CD4-positive, alpha-beta T cell treated with Interleukin-2 at 100 ng/mL for 4 hours (primary cell): ENCODE measurements around the gene TMEM240.

Experiments
- DNase-seq: peaks from one replicate; pipeline ENCODE4 v3.0.0-alpha.2; 2020; ENCODE audit warnings: low spot score

TMEM240 gene

DNA sequence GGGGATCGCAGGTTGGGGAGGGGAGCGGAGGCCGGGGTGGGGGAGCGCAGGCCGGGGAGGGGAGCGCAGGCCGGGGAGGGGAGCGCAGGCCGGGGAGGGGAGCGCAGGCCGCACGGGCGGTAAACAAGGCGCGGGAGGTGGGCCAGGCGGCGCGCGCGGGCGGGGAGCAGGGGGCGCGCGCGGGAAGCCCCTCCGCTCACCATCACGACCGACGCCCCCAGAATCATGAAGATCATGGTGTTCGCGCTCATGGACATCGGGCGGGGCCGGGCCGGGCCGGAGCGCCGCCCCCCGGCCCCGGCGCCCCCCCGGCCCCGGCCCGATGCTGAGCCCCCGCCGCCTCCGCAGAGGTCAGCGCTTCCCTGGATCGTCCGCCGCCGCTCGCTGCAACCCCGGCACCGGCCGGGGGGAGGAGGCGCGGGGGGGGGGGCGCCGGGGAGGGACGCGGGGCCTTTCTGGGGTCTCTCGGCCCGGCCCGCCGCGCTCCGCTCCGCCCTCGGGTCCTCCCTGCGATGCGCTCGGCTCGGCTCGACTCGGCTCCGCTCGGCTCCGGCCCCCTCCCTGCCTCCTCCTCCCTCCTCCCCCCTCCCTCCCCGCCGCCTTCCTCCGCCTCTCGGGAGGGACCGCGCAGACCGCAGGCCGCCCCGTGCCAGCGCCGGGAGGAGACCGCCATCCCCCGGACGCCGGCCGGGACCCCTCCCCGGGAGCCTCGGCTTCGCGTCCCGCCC, at the start of gene TMEM240:
TMEM240 (minus strand) TSS at position 535 of the 728 bp plus-strand sequence; CDS start at position 257, 278 bp downstream.
- DNase-seq = peak; percentile 41

- DNase-seq = no peak
Measured at GRCh38 chr1:1583347-1584010, 43.1 kb upstream of the TMEM240 start.

DNA sequence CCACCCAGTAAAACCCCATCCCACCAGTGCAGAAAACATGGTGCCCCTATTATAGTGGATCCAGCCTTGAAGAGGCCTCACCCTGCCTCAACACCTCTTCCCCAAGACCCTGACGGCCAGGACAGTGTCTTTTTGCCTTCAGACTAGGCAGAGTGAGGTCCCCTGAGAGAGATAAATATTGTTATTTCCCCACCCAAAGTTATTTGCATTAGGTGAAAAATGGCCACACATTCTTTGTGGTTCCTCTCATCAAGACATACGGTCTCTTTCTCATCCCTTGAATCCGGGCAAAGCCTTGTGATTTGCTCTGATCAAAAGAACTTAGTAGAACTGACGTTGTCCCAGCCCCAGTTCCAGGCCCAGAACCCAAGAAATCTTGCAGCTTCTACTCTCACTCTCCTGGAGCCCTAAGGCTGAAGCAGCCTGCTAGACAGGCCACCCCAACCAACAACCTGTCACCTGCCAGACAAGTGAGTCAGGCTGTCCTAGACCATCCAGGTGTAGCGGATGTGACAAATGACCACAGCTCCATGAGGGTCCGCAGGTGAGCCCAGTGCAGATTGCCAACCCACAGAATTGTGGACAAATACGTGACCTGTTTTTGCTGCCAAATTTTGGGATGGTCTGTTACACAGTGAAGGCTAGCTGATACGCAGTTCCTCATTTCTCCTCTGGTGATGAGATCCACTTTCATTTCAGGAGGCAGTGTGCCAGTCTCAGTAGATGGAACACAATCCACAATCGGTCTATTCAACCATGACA, 42.3 kb upstream of the TMEM240 start:
- no peak for DNase-seq

DNA sequence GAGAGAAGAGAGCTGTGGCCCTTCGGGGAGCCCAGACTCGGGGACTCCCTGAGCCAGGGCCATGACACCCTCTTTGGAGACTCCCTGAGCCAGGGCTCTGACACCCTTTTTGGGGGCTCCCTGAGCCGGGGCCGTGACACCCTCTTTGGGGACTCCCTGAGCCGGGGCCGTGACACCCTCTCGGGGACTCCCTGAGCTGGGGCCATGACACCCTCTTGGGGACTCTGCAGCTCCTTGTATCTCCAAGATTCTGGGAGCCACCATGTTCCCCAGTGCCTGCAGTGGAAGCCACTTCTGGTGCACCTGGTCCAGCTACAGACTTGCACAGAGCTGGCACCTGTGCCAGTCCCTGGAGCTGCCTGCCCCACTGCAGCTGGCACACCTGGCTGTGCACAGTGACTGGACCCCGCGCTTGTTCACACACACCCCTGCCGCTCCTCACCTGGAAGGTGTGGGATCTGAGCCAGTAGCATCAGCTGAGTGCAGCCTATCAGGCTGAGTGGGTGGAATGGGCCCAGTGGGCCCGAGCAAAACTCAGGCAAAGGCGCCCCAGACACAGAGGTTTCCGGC, 38.0 kb upstream of the TMEM240 start:
- DNase-seq = no peak

DNA sequence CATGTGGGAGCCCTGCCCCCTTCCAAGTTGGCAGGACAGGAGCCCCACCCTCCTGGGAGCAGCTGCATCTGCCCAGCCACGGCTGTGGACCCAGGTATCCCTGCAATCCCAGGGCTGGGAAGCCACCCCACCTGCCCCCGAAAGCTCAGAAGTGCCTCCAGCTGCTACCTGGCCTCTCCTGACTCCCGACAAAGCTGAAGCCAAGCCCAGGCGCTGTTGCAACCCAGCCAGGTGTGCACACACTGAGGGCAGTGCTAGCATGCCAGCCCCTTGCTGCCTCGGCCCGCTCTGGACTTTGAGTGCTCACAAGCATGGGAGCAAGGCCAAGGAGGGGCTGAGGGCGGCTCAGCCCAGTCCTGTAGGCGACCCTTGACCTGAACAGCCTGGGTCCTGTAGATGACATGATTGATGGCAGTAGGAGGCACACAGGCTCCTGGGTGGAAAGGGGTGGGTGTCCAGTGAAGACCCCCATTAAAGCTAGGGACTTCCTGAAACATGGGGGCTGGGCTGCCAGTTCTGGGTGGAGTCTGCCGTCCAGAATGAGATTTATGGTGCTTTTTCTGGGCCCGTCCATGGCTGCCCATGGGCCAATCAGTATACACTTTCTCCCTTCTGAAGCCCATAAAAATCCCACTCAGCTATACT, 37.1 kb upstream of the TMEM240 start:
- no peak for DNase-seq

DNA sequence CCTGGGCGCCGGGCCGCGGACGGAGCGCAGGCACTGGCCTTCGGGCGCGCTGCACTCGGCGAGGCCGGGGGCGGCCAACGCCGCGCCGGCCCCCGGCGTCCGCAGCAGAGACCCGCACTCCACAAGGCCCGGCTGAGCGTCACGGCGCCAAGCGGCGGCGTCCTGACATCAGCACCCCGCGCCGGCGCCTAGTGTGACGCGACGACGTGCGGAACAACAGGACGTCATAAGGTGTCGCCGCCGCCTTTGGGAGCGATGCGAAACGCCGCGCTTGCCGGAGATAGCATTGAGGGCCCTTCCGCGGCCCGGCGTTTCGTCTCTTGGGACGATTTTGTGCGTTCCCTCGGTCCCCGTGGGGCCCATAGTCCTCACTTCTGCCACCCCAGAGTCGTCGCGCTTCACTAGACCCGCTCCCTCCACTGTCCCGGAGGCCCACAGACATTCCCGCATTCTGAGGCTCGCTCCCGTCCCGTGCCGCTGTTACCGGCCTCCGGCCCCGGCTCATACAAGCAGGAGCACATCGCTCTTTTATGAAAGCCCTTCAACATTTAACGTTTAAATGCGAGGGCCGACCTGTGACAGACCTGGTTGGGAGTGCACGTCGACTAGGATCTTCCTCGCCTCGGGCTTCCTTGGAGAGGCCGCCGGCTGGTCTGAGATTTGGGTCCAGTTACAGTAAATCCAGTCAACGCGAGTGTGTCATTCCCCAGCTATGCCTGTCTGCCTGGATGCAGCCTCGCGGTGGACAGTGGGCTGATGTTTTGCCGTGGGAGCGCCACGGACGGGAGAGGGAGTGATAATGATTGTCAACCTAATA, 34.5 kb upstream of the TMEM240 start, which contains the start of gene SSU72:
SSU72 (minus strand) TSS at position 143 of the 817 bp plus-strand sequence. CDS start 306 bp downstream, outside the sequence.
- peak; percentile 91 for DNase-seq

DNA sequence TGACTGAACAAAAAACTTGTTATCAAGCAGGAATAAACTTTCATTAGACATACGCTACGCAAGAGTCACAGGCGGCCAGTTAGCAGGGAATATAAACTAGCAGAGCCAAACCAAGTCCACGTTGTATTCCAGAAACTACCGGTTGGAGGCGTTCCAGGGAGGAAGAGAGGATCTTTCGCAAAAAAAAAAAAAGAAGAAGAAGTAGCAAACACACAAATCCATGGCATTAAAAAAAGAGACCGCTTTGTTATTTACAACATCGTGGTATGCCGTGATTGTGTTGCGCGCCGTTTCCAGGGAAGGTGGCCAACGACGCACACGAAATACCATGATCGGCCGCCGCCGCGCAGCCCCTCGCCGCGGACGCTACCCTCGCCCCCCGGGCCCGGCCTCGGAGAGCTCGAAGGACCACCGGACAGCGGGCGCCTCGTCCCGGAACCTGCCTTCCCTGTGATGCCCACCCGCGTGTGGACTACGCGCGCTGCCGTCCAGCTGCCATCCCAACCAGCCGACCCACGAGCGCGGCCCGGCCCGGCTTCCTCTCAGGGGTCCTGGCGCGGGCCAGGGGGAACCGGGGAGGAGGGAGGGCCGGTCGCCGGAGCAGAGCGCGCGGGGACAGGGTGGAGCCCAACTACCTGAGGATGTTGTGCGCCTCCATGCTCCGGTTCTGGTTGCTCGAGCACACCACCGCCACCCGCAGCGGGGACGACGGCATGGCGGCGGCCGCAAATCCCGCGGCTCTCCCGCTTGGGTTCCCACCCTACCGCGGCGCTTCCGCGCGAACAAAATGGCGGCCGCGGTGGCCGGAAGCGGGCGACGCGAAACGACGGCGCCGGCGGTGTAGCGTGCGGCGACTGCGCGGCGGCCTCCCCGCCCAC, 33.7 kb upstream of the TMEM240 start:
- DNase-seq = peak; percentile 66

- no peak for DNase-seq
Measured at GRCh38 chr1:1569341-1569740, 28.9 kb upstream of the TMEM240 start.

DNA sequence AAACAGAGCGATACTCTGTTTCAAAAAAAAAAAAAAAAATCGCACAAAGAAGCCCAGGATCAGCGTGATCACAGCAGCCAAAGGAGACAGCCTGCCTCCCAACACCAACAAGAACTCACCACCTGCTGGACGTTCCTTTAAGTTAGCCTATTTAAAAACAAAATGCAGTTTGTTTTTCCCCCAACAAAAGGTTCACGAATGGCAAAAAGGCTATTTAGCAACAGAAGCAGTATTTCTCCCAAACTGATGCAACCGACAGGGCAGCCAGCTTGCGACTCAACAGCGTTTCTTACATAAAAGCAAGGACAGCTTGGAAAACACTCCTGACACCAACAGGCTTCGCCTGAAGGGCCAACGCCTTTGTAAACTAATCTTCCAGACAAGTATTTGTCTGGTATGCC, 27.5 kb upstream of the TMEM240 start:
- no peak for DNase-seq

DNA sequence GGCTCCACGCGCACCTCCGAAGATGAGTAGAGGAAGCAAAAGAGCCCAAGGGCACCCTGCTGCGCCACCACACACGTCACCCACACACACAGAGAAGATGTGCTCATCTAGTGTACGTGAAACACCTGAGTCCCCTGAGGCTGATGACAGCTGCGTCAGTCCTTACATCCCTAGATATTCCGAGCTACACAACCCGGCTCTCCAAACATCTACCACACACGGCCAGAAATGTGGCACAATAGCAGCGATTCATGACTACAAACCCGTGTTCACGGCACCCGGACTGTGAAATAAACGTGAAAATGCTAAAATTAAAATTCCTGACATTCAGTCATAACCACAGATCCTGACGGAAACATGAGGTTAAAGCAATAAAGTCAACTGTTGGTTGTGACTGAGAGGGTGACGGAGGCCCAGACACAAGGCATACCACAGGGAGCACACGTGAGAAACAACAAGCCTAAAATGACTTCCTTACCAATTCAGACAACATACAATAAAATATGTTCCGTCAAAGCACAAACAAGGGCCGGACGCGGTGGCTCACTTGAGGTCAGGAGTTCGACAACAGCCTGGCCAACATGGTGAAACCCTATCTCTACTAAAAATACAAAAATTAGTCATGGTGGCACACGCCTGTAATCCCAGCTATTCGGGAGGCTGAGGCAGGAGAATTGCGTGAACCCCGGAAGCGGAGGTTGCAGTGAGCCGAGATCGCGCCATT, 26.9 kb upstream of the TMEM240 start:
- DNase-seq = no peak

DNA sequence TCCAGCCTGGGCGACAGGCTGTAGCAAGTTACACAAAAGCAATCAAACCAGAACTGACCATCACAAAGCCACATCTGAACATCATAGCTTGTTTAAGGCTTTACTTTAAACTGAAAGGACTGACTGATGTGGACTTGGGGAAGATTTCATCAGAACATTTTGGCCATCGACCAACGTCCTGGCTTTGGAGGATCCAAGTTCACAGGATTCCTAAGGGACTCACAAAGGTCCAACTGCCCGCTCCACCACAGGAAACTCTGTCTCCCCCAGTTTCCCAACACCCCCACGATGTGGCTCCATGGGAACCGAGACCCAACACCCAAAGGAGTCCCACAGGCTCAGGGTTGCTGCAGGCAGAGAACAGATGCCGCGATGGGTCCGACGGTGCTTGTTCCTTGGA, 24.9 kb upstream of the TMEM240 start:
- no peak for DNase-seq

- no peak for DNase-seq
Measured at GRCh38 chr1:1564268-1564667, 23.8 kb upstream of the TMEM240 start.

GRCh38 chr1:1563688-1564087, 23.3 kb upstream of the TMEM240 start:
- DNase-seq = no peak

GRCh38 chr1:1562556-1563195, 22.3 kb upstream of the TMEM240 start:
- DNase-seq = no peak

DNA sequence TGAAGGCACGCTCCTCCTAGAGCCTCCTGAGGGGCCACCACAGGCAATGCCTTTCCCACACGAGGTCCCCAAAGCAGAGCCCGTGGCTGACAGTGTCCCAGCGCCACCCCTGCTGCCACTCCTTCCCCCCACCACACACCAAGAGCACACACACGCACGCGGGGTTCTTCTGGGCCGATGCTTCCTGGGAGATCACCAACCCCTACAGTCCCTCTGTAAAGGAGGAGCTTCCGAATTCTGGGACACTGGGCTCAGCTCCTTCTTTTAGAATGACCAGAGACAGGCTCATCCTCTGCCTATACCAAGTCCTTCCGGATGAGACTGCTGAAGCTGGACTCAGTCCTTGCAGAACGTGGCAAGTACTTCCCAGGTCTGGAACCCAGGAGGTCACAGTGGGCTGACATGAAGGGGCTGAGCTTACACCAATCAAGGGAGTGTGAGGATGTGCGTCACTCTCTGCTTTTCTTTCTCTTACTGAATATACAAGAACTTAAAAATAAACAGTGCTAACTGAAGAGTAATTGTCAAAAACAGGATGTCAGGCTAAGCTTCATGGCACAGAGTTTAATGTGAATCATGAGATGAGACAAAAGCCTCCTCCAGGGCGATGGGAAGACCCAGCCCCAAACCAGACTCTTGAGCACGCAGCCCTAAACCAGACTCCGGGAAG, 21.5 kb upstream of the TMEM240 start:
- DNase-seq = no peak

GRCh38 chr1:1560178-1560577, 19.8 kb upstream of the TMEM240 start:
- no peak for DNase-seq

DNA sequence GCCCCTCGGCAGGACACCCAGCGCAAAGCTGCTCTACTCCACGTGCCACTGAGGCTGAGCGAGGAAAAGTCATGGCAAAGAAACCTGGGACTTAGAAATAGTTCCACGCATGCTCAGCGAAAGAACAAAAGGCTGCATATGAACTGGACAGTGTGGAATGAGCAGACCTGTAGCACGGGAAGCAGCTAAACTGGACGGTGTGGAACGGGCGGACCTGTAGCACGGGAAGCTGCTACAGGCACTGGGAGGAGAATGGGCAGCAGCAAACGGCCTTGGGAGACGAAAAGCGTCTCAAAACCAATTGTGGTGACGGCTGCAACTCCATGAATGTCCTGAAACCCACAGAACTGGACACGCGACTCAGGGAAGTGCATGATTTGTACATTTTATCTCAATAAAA, 18.6 kb upstream of the TMEM240 start:
- DNase-seq = no peak

DNA sequence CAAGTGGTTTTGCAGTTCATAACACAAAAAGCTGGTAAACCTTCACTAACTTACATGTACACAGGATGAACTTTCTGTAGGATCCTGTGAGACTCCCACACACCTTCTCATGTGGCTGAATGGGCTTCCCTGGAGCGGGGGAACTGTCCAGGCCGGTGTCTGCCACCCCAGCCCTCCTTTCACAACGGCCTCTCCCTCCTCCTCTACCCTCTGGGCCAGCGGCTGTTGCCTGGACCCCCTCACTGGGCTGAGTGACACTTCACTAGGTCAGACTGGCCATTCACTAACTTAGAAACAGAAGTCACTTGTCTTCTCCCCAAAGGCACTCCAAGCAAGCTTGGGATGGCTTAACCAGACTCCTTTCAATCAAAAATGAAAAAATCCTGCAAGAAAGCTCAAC, 18.2 kb upstream of the TMEM240 start:
- no peak for DNase-seq
